ENCODE results near the gene CXorf38. TPM values are rescaled to one million over a fixed set of nuclear protein-coding genes. Genes with fewer than 3 reads are reported as not detected.

CXorf38 gene
- total and polyA plus RNA-seq, 3 experiments from 2014 or later, result 16.5 to 38.0 (median 16.7) TPM

DNA sequence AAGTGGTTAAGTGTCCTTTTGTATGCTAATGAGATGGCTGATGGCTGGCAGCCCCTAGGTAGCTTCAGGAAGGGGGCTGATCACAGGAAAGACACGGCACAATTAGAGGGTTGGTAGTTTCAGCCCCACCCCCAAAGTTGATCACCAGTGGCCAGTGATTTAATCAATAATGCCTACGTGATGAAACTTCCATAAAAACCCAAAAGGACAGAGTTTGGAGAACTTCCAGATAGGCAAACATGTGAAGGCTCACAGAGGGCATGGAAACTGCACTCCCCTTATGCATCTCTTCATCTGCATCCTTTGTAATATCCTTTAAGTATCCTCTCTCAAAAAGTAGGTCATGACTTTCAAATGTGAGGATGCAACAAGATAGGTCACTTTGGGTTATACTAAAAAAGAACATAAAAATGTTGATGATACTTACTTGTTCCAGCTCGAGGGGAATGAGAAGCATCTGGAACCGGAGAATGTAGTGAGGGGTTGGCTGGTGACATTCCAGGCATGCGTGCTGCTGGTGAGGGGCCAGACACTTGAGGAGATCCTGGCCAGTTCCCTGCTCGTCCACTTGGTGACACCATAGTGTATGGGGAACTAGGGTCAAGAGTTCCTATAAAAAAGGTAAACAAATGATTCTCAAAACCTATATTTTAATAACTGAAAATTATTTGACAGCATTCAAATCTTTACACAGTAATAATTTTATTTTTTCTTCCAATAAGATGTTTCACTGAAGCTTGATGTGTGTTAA lies 16.7 kb upstream of the CXorf38 start:
- H3K27me3 Mint-ChIP-seq, result no peaks in the 10 kb centered on the region
- CTCF ChIA-PET, result interaction anchor here (1.0 kb wide), 2 partner anchors 9 to 80 kb away, joined by 3 to 4 read pairs; no protein-coding TSS in a partner anchor
- Histone ChIP-seq H3K27me3 (ENCODE audit: insufficient read depth, low read length, poor library complexity, severe bottlenecking) (no peaks in the 10 kb centered on the region), H3K36me3 (ENCODE audit: insufficient read depth, low read length) (peaks cover 28% of the 10 kb centered on the region), H3K27ac (ENCODE audit: low read depth, low read length) (no peak overlapping the region), H3K4me3 (ENCODE audit: low read length) (no peak overlapping the region), H3K4me1 (ENCODE audit: insufficient read depth, low read length) (peaks cover 8% of the 10 kb centered on the region), H3K9me3 (ENCODE audit: low read length) (no peaks in the 10 kb centered on the region)
- peak overlapping the region; percentile 43 to 96 (median 76) for H3K27ac Mint-ChIP-seq
- H3K4me1 Mint-ChIP-seq, result peaks cover 18 to 19% (median 19%) of the 10 kb centered on the region in 3 donors
- no peaks in the 10 kb centered on the region for H3K9me3 Mint-ChIP-seq
- peak overlapping the region in 2 of 7 donors; percentile 20 to 65 for H3K4me3 Mint-ChIP-seq
- DNase-seq, result no peak
- H3K36me3 Mint-ChIP-seq, result peaks cover 7 to 68% (median 28%) of the 10 kb centered on the region in 3 donors
- POLR2A ChIA-PET, result no interaction called here

DNA sequence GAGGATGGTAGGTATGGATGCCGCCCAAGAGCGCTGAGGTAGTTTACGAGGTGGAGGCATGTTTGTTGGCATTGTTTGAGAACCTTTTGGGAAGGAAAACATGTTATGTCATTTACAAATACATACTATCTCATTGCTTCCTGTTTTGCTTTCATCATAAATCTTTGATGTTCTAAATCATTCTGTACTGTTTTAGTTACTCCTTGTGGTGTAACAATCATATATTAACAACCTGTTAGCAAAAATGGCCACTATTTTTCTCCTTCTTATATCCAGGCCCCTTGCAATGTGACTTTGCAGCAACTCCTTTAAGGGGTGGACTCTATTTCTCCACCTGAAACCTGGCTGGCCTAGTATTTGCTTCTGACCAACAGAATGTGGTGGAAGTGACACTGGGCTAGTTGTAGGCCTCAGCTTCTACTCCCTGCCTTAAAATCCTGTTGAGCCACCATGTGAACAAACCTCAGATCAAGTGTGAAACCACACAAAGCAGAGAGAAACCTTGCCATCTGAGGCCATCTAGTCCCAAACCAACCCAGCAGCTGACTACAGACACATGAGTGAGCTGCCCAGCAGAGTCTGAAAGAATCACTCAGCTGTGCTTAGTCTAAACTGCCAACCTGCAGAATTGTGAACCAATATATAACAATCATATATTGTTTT lies 15.8 kb upstream of the CXorf38 start:
- Mint-ChIP-seq H3K27ac (peak overlapping the region; percentile 36 to 96 (median 78)), H3K27me3 (no peaks in the 10 kb centered on the region), H3K4me1 (peaks cover 18 to 19% (median 19%) of the 10 kb centered on the region in 3 donors), H3K4me3 (peak overlapping the region; percentile 20 to 65 (median 36)), H3K9me3 (no peaks in the 10 kb centered on the region), H3K36me3 (peaks cover 7 to 64% (median 28%) of the 10 kb centered on the region in 3 donors)
- peak in 1 of 5 donors; percentile 45 for DNase-seq
- ChIA-PET CTCF (no interaction called here), POLR2A (no interaction called here)
- Histone ChIP-seq H3K27ac (ENCODE audit: low read depth, low read length) (no peak overlapping the region), H3K36me3 (ENCODE audit: insufficient read depth, low read length) (peaks cover 28% of the 10 kb centered on the region), H3K4me3 (ENCODE audit: low read length) (no peak overlapping the region), H3K27me3 (ENCODE audit: insufficient read depth, low read length, poor library complexity, severe bottlenecking) (no peaks in the 10 kb centered on the region), H3K4me1 (ENCODE audit: insufficient read depth, low read length) (peaks cover 8% of the 10 kb centered on the region), H3K9me3 (ENCODE audit: low read length) (no peaks in the 10 kb centered on the region)

DNA sequence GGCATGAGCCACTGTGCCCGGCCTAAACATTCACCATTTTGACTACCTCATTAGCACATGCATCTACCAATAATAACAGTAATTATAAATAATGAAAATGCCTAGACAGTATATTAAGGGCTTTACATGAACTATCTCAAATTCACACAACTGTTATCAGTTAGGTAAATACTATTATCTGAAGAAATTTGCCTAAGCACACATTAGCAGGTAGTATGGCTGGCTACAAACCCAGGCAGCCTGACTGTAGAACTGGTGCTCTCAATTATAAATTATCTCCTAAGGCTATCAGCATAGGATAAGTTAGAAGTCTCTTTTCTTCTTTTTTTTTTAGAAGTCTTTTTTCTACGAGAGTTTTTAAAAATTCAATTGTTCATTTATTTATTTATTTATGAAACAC lies 14.1 kb upstream of the CXorf38 start:
- Histone ChIP-seq H3K4me3 (ENCODE audit: low read length) (no peak overlapping the region), H3K36me3 (ENCODE audit: insufficient read depth, low read length) (peaks cover 20% of the 10 kb centered on the region), H3K27ac (ENCODE audit: low read depth, low read length) (no peak overlapping the region), H3K4me1 (ENCODE audit: insufficient read depth, low read length) (peaks cover 8% of the 10 kb centered on the region), H3K9me3 (ENCODE audit: low read length) (no peaks in the 10 kb centered on the region), H3K27me3 (ENCODE audit: insufficient read depth, low read length, poor library complexity, severe bottlenecking) (no peaks in the 10 kb centered on the region)
- no peaks in the 10 kb centered on the region for H3K27me3 Mint-ChIP-seq
- H3K4me3 Mint-ChIP-seq, result no peak overlapping the region
- peaks cover 18 to 19% (median 19%) of the 10 kb centered on the region in 3 donors for H3K4me1 Mint-ChIP-seq
- ChIA-PET CTCF (interaction anchor here (1.0 to 1.6 kb wide), 2 partner anchors 10 to 74 kb away, joined by 3 read pairs; partner anchors contain the start of gene MED14), POLR2A (no interaction called here)
- no peak for DNase-seq
- H3K27ac Mint-ChIP-seq, result peak overlapping the region in 1 of 8 donors; percentile 73
- no peaks in the 10 kb centered on the region for H3K9me3 Mint-ChIP-seq
- H3K36me3 Mint-ChIP-seq, result peaks cover 6 to 59% (median 21%) of the 10 kb centered on the region in 3 donors

DNA sequence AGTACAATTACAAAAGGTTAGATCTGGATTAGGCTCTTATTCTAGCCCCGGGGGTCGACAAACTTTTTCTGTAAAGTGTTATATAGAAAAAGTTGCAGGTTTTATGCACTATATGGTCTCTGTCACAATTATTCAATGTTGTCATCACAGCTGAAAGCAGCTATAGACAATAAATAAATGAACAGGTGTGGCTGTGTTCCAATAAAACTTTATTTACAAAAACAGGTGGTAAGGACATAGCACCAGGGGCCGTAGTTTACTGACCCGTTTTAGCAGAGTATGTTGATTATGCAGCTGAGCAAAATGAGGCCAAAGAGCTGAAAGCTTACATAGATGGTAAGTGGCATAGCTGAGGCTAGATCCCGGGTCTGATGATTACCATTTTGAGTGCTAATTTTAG lies 13.0 kb upstream of the CXorf38 start:
- H3K27ac Mint-ChIP-seq, result peak overlapping the region in 1 of 8 donors; percentile 24
- peaks cover 8 to 58% (median 17%) of the 10 kb centered on the region in 3 donors for H3K36me3 Mint-ChIP-seq
- no peaks in the 10 kb centered on the region for H3K27me3 Mint-ChIP-seq
- H3K4me1 ChIP-seq (ENCODE audit: insufficient read depth, low read length), result peaks cover 8% of the 10 kb centered on the region
- H3K27ac ChIP-seq (ENCODE audit: low read depth, low read length), result no peak overlapping the region
- no peak overlapping the region for H3K4me3 Mint-ChIP-seq
- H3K9me3 ChIP-seq (ENCODE audit: low read length), result no peaks in the 10 kb centered on the region
- no peak for DNase-seq
- H3K4me3 ChIP-seq (ENCODE audit: low read length), result no peak overlapping the region
- CTCF ChIA-PET, result no interaction called here
- peaks cover 18 to 19% (median 19%) of the 10 kb centered on the region in 3 donors for H3K4me1 Mint-ChIP-seq
- no peaks in the 10 kb centered on the region for H3K27me3 ChIP-seq (ENCODE audit: insufficient read depth, low read length, poor library complexity, severe bottlenecking)
- H3K36me3 ChIP-seq (ENCODE audit: insufficient read depth, low read length), result peaks cover 11% of the 10 kb centered on the region
- POLR2A ChIA-PET, result no interaction called here
- no peaks in the 10 kb centered on the region for H3K9me3 Mint-ChIP-seq

DNA sequence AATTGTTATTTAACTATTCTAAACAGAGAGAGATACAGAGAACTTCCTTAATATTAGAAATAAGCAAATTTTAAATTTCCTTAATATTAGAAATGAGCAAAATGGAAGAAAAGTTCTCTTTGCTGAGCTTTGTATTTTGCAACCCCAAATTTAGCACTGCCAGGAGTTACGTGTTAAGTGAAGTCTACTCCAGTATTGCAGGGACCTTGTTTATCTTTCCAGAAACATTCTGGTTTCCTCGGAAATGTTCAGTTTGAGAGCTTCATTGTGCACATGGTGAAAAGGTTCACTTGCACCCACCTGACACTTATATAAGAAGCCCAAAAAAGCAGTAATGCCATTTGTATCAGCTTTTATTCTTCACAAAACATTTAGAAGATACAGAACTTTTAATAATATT lies 6.2 kb upstream of the CXorf38 start:
- ChIA-PET POLR2A (no interaction called here), CTCF (interaction anchor here (1.2 to 5.3 kb wide), 2 partner anchors 109 to 141 kb away, joined by 3 to 54 read pairs; no protein-coding TSS in a partner anchor)

DNA sequence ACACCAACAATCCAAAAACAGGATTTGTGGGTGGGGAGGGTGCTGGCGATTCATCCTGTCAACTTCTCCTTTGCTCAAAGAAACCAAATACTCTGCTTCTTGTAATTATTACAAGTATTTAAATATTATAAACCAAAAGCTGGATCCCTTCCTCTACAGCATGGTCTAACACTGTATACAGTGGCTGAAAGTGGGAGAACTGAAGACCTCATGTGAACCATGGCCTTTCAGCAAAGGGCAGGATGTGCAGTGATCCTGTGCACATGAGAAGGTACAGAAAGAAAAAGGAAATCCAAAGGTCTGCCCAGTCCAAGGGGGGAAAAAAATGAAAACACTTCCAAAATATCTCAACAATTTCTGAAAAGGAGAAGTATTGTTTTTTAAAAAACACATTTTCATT lies 5.3 kb upstream of the CXorf38 start:
- DNase-seq, result no peak

More for the DNA sequence above, 6.2 kb upstream of the CXorf38 start:
- peaks cover 2 to 6% (median 4%) of the 10 kb centered on the region in 3 donors for H3K4me1 Mint-ChIP-seq
- no peak overlapping the region for H3K4me3 Mint-ChIP-seq
- no peaks in the 10 kb centered on the region for H3K27me3 ChIP-seq (ENCODE audit: insufficient read depth, low read length, poor library complexity, severe bottlenecking)
- no peak overlapping the region for H3K27ac ChIP-seq (ENCODE audit: low read depth, low read length)
- H3K4me1 ChIP-seq (ENCODE audit: insufficient read depth, low read length), result no peaks in the 10 kb centered on the region
- H3K9me3 ChIP-seq (ENCODE audit: low read length), result no peaks in the 10 kb centered on the region
- DNase-seq, result no peak
- peaks cover 13% of the 10 kb centered on the region for H3K36me3 ChIP-seq (ENCODE audit: insufficient read depth, low read length)
- H3K4me3 ChIP-seq (ENCODE audit: low read length), result no peak overlapping the region
- H3K36me3 Mint-ChIP-seq, result peaks cover 7 to 43% (median 11%) of the 10 kb centered on the region in 3 donors
- H3K27me3 Mint-ChIP-seq, result no peaks in the 10 kb centered on the region
- H3K27ac Mint-ChIP-seq, result peak overlapping the region in 2 of 8 donors; percentile 54 to 67
- no peaks in the 10 kb centered on the region for H3K9me3 Mint-ChIP-seq

DNA sequence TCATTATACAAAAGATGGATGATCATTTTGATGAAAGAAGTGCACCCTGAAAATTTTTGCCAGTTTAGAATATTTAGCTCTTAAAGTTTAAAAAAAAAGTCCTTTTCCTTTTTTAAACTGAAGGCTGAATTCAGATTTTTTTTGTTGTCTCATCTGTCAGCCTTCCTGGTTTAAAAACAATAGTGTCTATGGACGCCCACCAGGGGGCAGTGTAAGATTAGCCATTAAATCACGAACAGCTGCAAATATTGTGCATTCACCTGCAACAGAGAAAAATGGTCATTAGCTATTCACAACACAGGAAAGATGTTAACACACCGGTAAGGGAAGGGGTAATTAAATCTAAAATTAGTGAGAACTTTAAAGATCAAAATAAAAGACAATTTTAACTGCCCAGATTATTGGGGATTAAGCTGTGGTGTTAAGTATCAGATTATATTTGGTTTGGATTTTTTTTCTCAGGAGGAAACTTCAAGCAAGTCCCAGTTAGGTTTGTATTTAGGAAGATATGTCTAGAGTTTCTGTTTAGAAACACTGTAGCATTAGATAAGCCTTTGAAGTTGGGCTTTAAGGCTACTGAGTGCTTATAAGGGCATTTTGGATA lies 4.4 kb upstream of the CXorf38 start:
- Histone ChIP-seq H3K27me3 (ENCODE audit: insufficient read depth, low read length, poor library complexity, severe bottlenecking) (no peaks in the 10 kb centered on the region), H3K27ac (ENCODE audit: low read depth, low read length) (no peak overlapping the region), H3K9me3 (ENCODE audit: low read length) (no peaks in the 10 kb centered on the region), H3K4me1 (ENCODE audit: insufficient read depth, low read length) (peaks cover 6% of the 10 kb centered on the region), H3K36me3 (ENCODE audit: insufficient read depth, low read length) (peaks cover 13% of the 10 kb centered on the region), H3K4me3 (ENCODE audit: low read length) (no peak overlapping the region)
- Mint-ChIP-seq H3K4me1 (peaks cover 9 to 17% (median 14%) of the 10 kb centered on the region in 3 donors), H3K27ac (peak overlapping the region in 5 of 8 donors; percentile 29 to 68 (median 60)), H3K9me3 (no peaks in the 10 kb centered on the region), H3K36me3 (peaks cover 5 to 37% (median 7%) of the 10 kb centered on the region in 3 donors), H3K4me3 (no peak overlapping the region), H3K27me3 (no peaks in the 10 kb centered on the region)
- ChIA-PET CTCF (interaction anchor here (0.6 to 5.3 kb wide), 13 partner anchors 8 to 529 kb away, joined by 3 to 54 read pairs (median 4); partner anchors contain the start of gene MED14), POLR2A (interaction anchor here (1.3 kb wide), 1 partner anchor 84 kb away, joined by 3 read pairs; no protein-coding TSS in a partner anchor)
- DNase-seq, result peak; percentile 50 to 74 (median 67)

More for the DNA sequence above, 5.3 kb upstream of the CXorf38 start:
- Histone ChIP-seq H3K4me1 (ENCODE audit: insufficient read depth, low read length) (peaks cover 6% of the 10 kb centered on the region), H3K27me3 (ENCODE audit: insufficient read depth, low read length, poor library complexity, severe bottlenecking) (no peaks in the 10 kb centered on the region), H3K4me3 (ENCODE audit: low read length) (no peak overlapping the region), H3K9me3 (ENCODE audit: low read length) (no peaks in the 10 kb centered on the region), H3K27ac (ENCODE audit: low read depth, low read length) (no peak overlapping the region), H3K36me3 (ENCODE audit: insufficient read depth, low read length) (peaks cover 13% of the 10 kb centered on the region)
- H3K27ac Mint-ChIP-seq, result peak overlapping the region in 2 of 8 donors; percentile 29 to 32
- CTCF ChIA-PET, result interaction anchor here (0.9 to 5.3 kb wide), 4 partner anchors 13 to 142 kb away, joined by 3 to 54 read pairs (median 4); no protein-coding TSS in a partner anchor
- no peaks in the 10 kb centered on the region for H3K9me3 Mint-ChIP-seq
- POLR2A ChIA-PET, result no interaction called here
- no peaks in the 10 kb centered on the region for H3K27me3 Mint-ChIP-seq
- H3K4me3 Mint-ChIP-seq, result no peak overlapping the region
- peaks cover 6 to 13% (median 10%) of the 10 kb centered on the region in 3 donors for H3K4me1 Mint-ChIP-seq
- H3K36me3 Mint-ChIP-seq, result peaks cover 7 to 41% (median 11%) of the 10 kb centered on the region in 3 donors

Measured in CD8-positive, alpha-beta memory T cell (primary cell).